Body of pancreas (tissue), 4 donors: Measurements from ENCODE around the gene MAN2A1.

Experiments used
- CTCF ChIP-seq, 7 experiments: fragments of 450-650 bp in 4 of 7; fragments of 200-600 bp in 3 of 7; sonication (generic) in 3 of 7; IDR thresholded peaks; one replicate each; pipeline ENCODE4 v1.5.1; 2016 to 2019; ENCODE audit warnings: antibody characterized with exemption in 7 of 7
- POLR2A ChIP-seq, 3 donors: fragments of 450-650 bp; IDR thresholded peaks; one replicate each; pipeline ENCODE4 v1.6.1; 2016; ENCODE audit warnings: antibody characterized with exemption in 3 of 3, mild to moderate bottlenecking in 2 of 3

- TF ChIP-seq CTCF (IDR thresholded peaks at IDR 0.05) (no peak), POLR2A (IDR thresholded peaks at IDR 0.05) (no peak)
These were observed 127.0 kb downstream of the MAN2A1 start for GRCh38 chr5:109816732-109817131.
